Sciatic nerve (tissue), 2 donors: ENCODE results near the gene USP35. TPM values are rescaled to one million over a fixed set of nuclear protein-coding genes. Genes with fewer than 3 reads are reported as not detected.

ENCODE experiments used
- ATAC-seq: fragments of 200-7000 bp; cut with Tn5 transposase; one replicate; pipeline ENCODE4 v1.9.1; 2020; ENCODE audit warnings: mild to moderate bottlenecking, moderate library complexity
- DNase-seq: peaks from one replicate; pipeline ENCODE4 v3.0.0-alpha.2; 2020; ENCODE audit warnings: low spot score
- intact Hi-C: fragments of 100-400 bp; cut with DNase I; formaldehyde crosslinking; loops from one replicate; pipeline ENCODE4 v1.14.2; 2022
- total RNA-seq: library from RNA; stranded (reverse); fragmentation: NEBNext Ultra II Directional; extraction: Animal tissue kit (Norgen Biotek cat#: 25700); gene quantifications from one replicate; pipeline ENCODE4 v1.2.1, GENCODE V29; 2021
- donor health status: DM: no; HTN: no; CAD: no.
- donor health status: DM: no; HTN: no; CAD: no.

Gene USP35
- total RNA-seq, 1 donor from 2014 or later = 11.5 TPM

DNA sequence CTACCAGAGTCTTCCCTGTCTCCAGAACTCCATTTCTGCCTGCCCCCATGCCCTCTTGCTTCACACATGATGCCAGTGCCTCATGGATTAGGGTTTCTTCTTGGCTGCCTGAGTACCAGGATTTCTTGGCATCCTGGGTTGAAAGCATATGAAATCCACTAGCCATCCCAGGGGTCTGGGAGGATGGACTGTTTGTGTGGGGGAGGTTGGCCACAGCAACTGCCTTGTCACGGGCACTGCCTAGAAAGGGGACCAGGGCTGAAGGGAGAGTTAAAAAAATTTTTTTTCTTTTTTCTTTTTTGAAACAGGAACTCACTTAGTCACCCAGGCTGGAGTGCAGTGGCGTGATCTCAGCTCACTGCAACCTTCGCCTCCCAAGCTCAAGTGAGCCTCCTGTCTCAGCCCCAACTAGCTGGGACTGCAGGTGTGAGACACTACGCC, 4.2 kb downstream of the USP35 start:
- DNase-seq (peak; percentile 44), ATAC-seq (no peak)
- intact Hi-C loops = no loop called here

GRCh38 chr11:78193806-78194205, 5.1 kb downstream of the USP35 start:
- ATAC-seq (no peak), DNase-seq (peak; percentile 44)
- intact Hi-C loops = no loop called here

GRCh38 chr11:78194490-78194889, 5.8 kb downstream of the USP35 start:
- intact Hi-C loops = no loop called here

DNA sequence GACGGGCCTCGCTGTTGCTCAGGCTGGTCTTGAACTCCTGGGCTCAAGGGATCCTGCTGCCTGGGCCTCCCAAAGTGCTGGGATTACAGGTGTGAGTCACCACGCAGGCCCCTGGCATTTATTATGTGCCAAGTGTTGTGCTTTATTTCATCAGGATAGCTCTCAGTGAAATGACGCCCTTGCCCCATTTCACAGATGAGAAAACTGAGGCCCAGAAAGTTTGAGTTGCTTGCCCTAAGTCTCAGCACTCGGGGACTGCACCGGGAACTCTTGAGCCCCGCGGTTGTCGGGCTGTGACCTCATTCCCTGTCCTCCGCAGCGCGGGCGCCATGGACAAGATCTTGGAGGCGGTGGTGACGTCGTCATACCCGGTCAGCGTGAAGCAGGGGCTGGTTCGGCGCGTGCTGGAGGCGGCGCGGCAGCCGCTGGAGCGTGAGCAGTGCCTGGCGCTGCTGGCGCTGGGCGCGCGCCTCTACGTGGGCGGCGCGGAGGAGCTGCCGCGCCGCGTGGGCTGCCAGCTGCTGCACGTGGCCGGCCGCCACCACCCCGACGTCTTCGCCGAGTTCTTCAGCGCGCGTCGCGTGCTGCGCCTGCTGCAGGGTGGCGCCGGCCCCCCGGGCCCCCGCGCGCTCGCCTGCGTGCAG, 7.3 kb downstream of the USP35 start:
- ATAC-seq (no peak), DNase-seq (peak; percentile 63)
- intact Hi-C loops = no loop called here

More at GRCh38 chr11:78194490-78194889, 5.8 kb downstream of the USP35 start:
- ATAC-seq (no peak), DNase-seq (peak; percentile 10)

DNA sequence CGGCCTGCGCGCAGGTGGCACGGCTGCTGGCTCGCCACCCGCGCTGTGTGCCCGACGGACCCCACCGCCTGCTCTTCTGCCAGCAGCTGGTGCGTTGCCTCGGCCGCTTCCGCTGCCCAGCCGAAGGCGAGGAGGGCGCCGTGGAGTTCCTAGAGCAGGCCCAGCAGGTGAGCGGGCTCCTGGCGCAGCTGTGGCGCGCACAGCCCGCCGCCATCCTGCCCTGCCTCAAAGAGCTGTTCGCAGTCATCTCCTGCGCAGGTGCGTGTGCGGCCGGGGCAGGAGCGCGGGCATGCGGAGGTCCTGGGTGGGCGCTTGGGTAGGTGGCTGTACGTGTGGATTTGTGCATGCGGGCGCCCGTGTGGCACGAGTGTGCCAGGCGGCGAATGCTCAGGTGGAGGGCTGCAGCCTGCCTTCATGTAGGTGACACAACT, 8.0 kb downstream of the USP35 start:
- DNase-seq = peak; percentile 47
- intact Hi-C loops = no loop called here

GRCh38 chr11:78197816-78198215, 9.1 kb downstream of the USP35 start:
- peak; percentile 42 for DNase-seq
- no peak for ATAC-seq
- intact Hi-C loops = no loop called here

More for the DNA sequence above, 8.0 kb downstream of the USP35 start:
- ATAC-seq = no peak

DNA sequence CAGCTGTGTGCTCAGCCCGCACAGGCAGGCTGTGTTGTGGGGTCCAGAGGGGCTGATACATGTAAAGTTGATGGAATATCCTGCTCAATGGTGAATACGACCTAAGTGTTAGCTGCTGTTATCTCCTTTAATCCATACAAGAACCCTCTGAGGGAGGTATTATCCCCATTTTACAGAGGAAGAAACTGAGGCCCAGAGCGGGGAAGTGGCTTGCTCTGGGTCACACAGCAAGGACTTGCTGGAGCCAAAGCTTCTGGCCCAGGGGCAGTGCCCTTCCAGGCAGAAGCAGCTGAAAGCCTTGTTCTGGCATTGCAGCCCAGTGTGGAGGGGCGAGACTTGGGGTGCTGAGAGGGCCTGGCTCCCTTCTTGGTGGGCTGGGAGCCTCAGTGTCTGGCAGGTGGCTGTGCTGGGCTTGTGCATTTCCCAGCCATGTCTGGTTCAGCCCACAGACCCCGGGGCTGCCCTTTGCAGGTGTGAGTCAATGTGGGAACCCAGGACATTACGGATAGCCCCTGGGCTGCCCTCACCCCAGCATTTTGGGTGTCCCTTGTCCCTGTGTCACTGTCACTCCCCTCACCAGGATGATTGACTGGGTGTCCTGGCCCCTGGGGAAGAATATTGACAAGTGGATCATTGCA, 10.4 kb downstream of the USP35 start:
- intact Hi-C loops = no loop called here
- no peak for ATAC-seq
- peak; percentile 45 for DNase-seq

DNA sequence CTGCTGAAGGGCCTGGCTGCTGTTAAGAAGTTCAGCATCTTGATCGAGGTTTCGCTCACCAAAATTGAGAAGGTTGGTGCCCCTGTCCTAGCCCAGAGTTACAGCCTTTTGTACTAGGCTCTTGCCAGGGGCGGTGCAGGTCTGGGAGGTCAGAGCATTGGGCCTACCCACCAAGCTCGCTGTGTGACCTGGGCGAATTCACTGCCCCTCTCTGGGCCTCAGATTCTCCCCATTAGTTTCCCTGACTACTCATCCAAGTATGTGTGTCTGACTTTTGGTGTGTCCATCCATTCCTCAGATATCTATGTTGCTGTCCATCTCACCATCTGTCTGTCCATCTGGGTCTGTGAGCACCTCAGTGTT, 10.9 kb downstream of the USP35 start:
- ATAC-seq (no peak), DNase-seq (peak; percentile 35)

DNA sequence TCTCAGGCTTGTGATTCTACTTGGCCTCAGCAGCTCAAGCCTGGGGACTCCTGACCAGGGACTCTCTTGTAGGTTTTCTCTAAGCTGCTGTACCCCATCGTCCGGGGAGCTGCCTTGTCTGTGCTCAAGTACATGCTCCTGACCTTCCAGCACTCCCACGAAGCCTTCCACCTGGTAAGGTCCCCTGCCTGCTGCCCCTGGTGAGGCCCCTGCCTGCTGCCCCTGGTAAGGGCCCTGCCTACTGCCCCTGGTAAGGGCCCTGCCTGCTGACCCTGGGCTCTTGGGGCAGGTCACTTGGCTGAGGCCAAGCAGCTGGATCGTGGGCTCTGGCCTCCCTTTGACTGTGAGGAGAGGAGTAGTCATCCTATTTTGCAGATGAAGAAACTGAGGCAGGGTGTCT, 11.3 kb downstream of the USP35 start:
- ATAC-seq (no peak), DNase-seq (peak; percentile 27)
- intact Hi-C loops = no loop called here

More for the DNA sequence above, 10.9 kb downstream of the USP35 start:
- intact Hi-C loops = no loop called here

DNA sequence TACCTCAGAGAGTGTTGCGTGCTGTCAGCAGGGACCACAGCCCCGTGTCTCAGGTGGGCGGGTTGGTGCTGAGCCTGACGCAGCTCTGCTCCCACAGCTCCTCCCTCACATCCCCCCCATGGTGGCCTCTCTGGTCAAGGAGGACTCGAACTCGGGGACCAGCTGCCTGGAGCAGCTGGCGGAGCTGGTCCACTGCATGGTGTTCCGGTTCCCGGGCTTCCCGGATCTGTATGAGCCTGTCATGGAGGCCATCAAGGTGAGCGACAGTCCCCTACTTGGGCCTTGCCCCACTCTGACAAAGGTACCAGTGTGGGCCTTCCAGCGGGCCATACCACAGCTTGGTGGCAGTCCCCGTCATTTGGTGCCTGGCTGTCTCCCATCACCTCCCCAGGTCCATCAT, 11.8 kb downstream of the USP35 start:
- ATAC-seq = no peak
- peak; percentile 53 for DNase-seq
- intact Hi-C loops = no loop called here

DNA sequence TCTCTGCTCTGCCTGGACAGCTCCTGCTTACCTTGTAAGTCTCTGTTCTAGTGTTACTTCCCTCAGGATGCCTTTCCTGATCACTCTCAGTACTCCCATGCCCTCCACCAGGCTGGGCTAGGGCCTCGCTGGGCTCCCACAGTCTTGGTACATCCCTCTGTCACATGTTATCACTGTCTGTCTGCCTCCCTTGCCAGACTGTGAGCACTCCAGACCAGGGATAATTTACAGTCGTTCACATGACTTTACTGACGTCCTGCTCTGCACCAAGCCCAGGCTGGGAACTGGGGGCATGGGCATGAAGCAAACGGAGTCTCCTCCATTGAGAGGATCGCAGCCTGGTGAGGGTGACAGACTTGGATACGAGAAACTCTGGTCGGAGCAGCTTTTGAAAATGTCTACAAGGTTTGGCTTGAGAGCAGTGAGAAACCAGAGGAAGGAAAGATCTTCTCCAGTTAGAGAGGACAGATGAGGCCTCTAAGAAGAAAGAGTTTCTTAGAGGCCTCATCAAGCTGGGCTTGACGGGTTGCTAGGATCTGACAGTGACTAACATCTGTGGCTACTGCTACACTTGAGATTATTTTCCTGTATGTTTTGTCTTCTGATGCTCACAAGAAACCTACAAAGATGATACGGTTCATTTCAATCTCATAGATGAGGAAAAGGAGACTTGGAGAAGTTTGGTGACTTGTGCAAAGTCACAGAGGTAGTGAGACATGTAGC, 12.5 kb downstream of the USP35 start:
- ATAC-seq = no peak
- DNase-seq = peak; percentile 28
- intact Hi-C loops = no loop called here

DNA sequence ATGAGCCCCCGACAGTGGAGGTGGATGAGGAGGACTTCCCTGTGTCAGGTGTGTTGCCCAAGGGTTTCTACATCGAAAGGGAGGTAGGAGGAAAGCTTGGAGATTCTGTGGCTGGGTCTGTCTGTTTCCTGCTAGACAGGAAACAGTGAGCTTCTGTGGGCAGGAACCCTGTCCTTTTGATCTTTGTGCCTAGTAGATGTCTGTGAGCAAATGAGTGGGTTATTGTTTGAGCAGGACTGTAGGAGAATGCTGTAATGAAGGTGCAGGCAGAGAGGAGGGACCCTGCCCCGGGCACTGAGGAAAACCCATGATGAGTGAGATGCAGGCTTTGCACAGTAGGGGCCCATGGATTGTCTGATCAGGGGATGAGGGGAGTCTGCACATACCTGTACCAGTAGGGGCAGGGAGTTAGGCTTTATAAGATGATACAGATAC, 14.0 kb downstream of the USP35 start:
- no peak for ATAC-seq
- intact Hi-C loops = no loop called here
- no peak for DNase-seq

DNA sequence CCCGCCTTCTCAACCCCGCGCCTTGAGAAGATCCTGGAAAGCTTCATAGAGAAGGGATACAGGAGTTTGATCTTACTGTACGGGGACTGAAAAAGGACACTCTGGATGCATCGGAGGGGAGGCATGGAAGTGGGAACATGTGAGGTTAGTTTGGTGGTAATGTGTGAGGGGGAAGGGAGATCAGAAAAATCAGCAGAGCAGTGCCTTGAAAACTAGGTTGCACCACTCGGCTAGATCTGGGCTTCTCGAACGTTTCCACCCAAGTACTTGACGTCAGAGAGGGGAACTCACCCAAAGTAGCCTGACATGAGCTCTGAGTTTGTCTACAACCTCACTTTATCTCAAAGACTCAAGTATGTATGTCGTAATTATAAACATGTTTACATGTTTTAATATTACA, 14.5 kb downstream of the USP35 start:
- intact Hi-C loops = no loop called here
- ATAC-seq (no peak), DNase-seq (peak; percentile 19)

GRCh38 chr11:78205256-78205655, 16.5 kb downstream of the USP35 start:
- intact Hi-C loops = no loop called here
- ATAC-seq = no peak

DNA sequence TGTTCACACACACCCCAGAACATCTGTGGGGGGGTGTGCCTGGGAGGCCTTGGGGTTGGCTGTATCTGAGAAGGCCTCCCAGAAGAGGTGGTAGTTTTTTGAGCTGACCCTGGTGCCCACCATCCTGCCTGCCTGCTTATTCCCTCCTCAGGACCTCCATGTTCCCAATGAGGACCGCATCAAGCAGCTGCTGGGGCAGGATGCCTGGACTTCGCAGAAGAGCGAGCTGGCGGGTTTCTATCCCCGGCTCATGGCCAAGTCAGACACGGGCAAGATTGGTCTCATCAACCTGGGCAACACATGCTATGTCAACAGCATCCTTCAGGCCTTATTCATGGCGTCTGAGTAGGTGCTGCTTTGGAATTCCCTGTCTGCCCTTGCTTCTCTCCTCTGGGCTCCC, 17.0 kb downstream of the USP35 start:
- intact Hi-C loops = no loop called here
- ATAC-seq = no peak

More at GRCh38 chr11:78205256-78205655, 16.5 kb downstream of the USP35 start:
- peak; percentile 42 for DNase-seq

DNA sequence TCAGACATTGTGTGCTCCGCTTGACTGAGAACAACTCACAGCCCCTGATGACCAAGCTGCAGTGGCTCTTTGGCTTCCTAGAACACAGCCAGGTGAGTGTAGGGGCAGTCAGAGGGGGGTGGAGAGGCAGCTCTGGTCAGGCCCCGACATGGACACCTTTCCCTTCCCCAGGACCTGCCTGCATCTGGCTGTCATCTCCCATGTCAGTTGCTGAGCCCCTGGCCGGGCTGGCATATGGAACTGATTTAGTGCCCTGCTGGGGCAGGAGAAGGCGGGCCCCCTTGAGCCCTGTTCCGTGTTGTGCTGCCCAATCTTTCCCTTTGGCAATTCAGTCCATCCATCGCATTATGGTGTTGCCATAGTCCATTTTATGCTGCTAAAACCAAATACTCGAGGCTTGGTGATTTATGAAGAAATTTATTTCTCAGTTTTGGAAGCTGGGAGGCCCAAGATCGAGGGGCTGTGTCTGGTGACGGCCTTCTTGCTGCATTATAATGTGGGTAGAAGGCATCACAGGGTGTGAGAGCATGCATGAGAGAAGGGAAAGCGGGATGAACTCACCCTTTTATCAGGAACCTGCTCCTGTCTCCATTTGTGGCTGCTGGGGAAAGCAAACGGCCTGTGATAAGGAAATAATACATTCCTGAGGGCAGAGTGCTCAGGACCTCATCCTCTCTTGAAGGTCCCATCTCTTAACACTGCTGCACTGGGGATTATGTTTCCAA, 19.0 kb downstream of the USP35 start:
- intact Hi-C loops = no loop called here
- ATAC-seq = no peak
- DNase-seq = peak; percentile 40

More for the DNA sequence above, 17.0 kb downstream of the USP35 start:
- peak; percentile 40 for DNase-seq

DNA sequence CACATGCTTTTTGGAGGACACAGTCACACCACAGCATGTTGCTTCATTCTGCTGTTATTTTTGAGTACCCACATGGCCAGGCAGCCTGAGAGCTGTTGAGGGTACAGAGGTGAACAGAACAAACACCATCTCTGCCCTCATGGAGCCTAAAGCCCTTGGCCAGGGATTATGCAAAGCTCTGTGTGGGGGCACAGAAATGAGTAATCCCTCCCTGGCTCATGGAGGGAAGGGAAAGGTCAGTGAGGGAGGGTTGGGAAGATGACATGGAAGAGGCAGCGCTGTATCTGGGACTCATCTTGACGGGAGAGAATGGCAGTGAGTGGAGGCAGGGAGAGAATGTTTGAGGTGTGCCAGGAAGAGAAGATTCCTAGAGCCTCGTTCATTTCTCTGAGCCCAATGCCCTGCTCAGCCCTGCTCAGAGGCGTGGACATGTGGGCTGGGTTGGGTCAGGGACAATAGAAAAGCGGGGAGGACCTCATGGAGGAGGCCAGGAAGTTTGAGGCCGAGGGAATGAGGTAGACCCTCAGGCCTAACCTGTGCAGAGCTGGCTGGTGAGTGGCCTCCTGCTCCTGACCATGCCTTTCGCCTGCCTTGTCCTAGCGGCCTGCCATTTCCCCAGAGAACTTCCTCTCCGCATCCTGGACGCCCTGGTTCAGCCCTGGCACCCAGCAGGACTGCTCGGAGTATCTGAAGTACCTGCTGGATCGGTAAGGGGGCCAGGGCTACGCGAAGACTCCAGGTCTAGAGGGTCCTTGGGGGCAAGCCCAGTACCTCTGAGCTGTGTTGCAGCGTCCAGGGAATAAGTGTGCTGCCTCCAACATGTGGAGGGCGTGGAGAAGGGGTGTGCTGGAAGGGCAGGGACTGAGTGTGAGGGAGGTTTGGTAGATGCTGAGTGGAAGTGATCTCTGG, 19.8 kb downstream of the USP35 start:
- intact Hi-C loops = no loop called here
- ATAC-seq (no peak), DNase-seq (peak; percentile 52)

DNA sequence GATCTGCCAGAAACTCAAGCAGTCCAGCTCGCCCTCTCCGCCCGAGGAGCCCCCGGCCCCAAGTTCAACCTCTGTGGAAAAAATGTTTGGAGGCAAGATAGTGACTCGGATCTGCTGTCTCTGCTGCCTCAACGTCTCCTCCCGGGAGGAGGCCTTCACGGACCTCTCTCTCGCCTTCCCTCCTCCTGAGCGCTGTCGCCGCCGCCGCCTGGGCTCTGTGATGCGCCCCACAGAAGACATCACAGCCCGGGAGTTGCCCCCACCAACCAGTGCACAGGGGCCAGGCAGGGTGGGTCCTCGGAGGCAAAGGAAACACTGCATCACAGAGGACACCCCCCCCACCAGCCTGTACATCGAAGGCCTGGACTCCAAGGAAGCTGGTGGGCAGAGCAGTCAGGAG, 20.8 kb downstream of the USP35 start:
- ATAC-seq (no peak), DNase-seq (peak; percentile 46)
- intact Hi-C loops = no loop called here
